NCI-H2196 (cell line): ENCODE results near the gene PRLH.

ENCODE experiments used
- DNase-seq: peaks from one replicate; lab custom pipeline; 2025; ENCODE audit not compliant: unreplicated experiment; lab: John Stamatoyannopoulos, UW

The PRLH gene

DNA sequence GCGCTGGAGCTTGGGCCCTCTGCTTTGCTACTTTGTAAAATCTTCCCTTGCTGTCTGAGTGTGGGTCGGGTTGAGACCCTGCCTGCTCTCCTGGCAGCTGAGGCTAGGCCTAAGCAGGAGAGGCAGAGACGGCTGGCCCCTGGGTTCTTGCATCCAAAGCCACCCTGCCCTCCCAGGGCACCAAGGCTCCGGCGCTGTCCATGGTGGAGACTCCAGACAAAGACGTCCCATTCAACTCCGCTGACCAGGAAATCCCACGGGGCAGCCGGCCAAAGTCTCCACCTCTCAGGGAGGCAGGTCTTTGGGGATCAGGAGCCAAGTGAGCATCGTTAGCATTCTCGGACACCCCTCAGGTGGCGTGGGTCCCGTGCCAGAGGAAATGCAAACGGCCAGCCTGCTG is 2.6 kb upstream of the PRLH start:
- DNase-seq = no peak

GRCh38 chr2:237564526-237565131 is 1.7 kb upstream of the PRLH start:
- DNase-seq = no peak

DNA sequence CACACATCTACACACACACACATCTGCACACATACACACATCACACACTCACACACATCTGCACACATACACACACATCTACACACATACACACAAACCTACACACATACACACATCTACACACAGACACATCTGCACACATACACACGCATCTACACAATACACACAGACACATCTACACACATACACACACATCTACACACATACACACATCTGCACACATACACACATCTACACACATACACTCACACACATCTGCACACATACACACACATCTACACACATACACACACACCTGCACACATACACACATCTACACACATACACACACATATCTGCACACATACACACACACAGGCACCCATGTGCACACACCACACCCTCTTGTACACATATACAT is 400 bp upstream of the PRLH start:
- DNase-seq = no peak

- DNase-seq = no peak
Measured at GRCh38 chr2:237567276-237568029, 1.1 kb downstream of the PRLH start.

- DNase-seq = no peak
Measured at GRCh38 chr2:237568121-237568660, 1.8 kb downstream of the PRLH start.

DNA sequence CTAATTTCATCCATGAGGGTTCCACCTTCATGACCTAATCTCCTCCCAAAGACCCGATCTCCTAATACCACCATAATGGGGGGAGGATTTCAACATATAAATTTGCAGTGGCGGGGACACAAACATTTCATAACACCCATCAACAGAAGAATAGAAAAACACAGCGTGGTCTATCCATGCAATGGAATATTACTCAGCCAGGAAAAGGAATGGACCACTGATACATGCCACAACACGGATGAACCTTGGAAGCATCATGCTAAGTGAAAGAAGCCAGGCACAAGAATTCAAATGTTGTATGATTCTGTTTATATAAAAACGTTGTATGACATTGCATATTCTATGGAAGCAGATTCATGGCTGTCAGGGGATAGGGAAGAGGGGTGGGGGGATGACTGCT is 2.7 kb downstream of the PRLH start:
- DNase-seq = no peak

GRCh38 chr2:237569896-237570295 is 3.5 kb downstream of the PRLH start:
- no peak for DNase-seq

- no peak for DNase-seq
Measured at GRCh38 chr2:237570776-237571335, 4.5 kb downstream of the PRLH start.

- no peak for DNase-seq
Measured at GRCh38 chr2:237571551-237571950, 5.2 kb downstream of the PRLH start.

DNA sequence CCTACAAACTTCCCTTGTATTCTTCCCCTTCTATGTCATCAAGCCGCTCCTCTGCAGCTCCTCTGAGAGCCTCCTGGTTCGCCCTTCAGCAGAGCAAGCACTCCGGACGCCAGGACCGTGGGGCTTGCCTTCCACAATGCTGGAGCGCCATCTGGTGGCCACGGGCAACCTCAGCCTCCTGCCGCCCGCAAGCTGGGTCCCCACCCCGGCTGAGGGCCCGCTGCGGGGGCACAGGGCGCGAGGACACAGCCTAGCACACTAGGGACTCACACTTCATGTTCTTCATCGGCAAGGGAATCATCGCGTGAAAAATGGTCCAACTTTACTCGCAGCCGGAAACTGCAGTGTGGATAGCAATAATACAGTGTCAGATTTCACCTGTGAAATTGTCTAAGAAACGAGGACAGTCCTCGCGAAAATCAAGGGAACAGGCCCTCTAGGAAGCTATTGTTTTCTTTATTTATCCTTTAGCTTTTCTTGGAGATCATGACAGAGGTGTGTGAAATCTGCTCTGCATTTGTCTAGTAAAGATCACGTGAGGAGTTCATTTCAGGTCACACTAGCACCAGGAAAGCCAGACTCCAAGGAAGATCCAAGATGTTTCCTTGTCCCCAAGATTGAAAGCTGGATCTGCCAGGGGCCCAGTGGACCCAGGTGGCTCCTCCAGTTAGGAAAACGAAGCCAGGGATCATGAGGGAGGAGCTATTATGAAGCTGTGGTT is 5.8 kb downstream of the PRLH start:
- peak; percentile 94 for DNase-seq

GRCh38 chr2:237572742-237573101 is 6.3 kb downstream of the PRLH start:
- DNase-seq = no peak

GRCh38 chr2:237573721-237574415 is 7.5 kb downstream of the PRLH start:
- no peak for DNase-seq

GRCh38 chr2:237574467-237574866 is 8.1 kb downstream of the PRLH start:
- DNase-seq = no peak

- DNase-seq = no peak
Measured at GRCh38 chr2:237574894-237575868, 8.8 kb downstream of the PRLH start.

- DNase-seq = no peak
Measured at GRCh38 chr2:237575869-237576862, 9.8 kb downstream of the PRLH start.

- DNase-seq = no peak
Measured at GRCh38 chr2:237576974-237577373, 10.6 kb downstream of the PRLH start.

DNA sequence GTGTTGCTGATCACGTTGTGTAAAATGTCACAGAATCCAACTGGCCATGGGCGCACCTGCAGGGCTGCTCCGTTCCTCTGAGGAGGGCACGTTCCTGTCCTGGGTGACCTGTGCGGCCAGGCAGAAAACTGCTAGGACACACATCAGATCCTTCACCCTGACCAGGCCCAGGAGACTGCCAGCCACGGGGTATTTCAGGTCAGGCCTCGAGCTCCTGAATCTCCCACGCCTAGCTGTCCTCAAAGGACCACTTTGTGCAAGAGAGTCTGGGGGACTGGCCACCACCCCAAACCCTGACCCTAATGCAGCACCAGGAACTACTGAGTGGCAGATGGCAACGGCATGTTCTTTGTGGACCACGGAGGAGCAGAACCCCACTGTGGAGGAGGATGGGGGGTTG is 11.1 kb downstream of the PRLH start:
- no peak for DNase-seq

DNA sequence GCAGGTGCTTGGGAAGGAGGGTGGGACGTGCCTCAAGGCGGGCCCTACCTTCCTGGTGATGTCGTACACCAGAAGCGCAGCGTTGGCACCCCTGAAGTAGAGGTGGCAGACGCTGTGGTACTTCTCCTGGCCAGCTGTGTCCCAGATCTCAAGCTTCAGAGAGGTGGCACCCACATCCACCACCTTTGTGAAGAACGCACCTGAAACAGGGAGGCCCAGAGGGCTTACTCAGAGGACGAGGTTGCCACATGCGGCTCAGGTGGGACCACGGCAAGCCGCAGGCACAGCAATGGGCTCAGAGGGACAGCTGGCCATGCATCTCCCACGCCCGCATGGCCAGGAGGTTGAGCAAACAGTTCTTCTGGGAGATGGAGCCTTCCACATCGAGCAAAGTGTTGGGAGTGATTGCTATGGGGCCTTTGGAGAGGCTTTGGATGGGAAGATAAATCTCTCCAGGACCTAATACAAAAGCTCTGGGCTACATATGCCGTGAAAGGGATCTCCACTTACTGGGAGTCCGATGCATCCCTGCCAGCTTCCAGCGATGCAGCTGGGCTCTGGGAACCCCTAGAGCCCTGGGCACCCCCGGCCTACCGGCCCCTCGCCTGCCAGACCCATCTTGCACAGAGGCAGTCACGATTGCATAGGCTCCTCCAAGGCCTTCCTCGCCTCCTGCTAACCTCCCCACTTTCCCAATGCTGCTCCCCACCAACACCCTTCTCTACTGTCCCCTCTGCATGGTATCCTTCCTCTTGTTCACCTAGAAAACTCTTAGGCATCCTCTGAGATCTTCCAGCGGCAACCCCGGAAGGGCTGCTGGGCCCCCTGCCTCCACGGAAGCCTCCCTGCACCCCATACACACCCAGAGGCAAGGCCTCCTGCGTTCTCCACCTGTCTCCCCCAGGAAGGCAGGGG is 11.8 kb downstream of the PRLH start:
- DNase-seq = no peak
